H9 (cell line): ENCODE results near the gene FABP3. TPM values are rescaled to one million over a fixed set of nuclear protein-coding genes. Genes with fewer than 3 reads are reported as not detected.

ENCODE experiments used
- DNase-seq: peaks from one replicate; pipeline ENCODE4 v3.0.0-alpha.2; 2017
- H2AFZ ChIP-seq: one replicate; pipeline ENCODE4 v1.6.1; 2013; ENCODE audit warnings: mild to moderate bottlenecking, low read length, control low read depth, moderate library complexity
- H2AK5ac ChIP-seq: 2 replicates; pipeline ENCODE4 v1.6.1; 2013; ENCODE audit warnings: low read length, control low read depth, mixed read lengths; ENCODE audit not compliant: insufficient read length
- H2BK120ac ChIP-seq: one replicate; pipeline ENCODE4 v1.6.1; 2013; ENCODE audit warnings: low read depth, mild to moderate bottlenecking, low read length, control low read depth, inconsistent platforms; ENCODE audit not compliant: poor library complexity, severe bottlenecking
- H2BK12ac ChIP-seq: 2 replicates; pipeline ENCODE4 v1.6.1; 2013; ENCODE audit warnings: low read length, control low read depth, mixed read lengths, low read depth; ENCODE audit not compliant: insufficient read length
- H2BK15ac ChIP-seq: 2 replicates; pipeline ENCODE4 v1.6.1; 2013; ENCODE audit warnings: low read depth, low read length, control low read depth
- H2BK20ac ChIP-seq: one replicate; pipeline ENCODE4 v1.6.1; 2013; ENCODE audit warnings: low read depth, mild to moderate bottlenecking, low read length, control low read depth, inconsistent platforms; ENCODE audit not compliant: poor library complexity, severe bottlenecking
- H2BK5ac ChIP-seq: 2 replicates; pipeline ENCODE4 v1.6.1; 2013; ENCODE audit warnings: low read length, control low read depth, mixed read lengths; ENCODE audit not compliant: insufficient read length
- H3K14ac ChIP-seq: 2 replicates; pipeline ENCODE4 v1.6.1; 2013; ENCODE audit warnings: low read length, control low read depth; ENCODE audit not compliant: insufficient read depth
- H3K18ac ChIP-seq: 2 replicates; pipeline ENCODE4 v1.6.1; 2013; ENCODE audit warnings: low read depth, mild to moderate bottlenecking, mixed read lengths, low read length, control low read depth; ENCODE audit not compliant: insufficient read length
- H3K23ac ChIP-seq: 2 replicates; pipeline ENCODE4 v1.6.1; 2013; ENCODE audit warnings: low read length, control low read depth, mixed read lengths, low read depth; ENCODE audit not compliant: insufficient read length
- H3K23me2 ChIP-seq: 2 replicates; pipeline ENCODE4 v1.6.1; 2013; ENCODE audit warnings: low read depth, mild to moderate bottlenecking, mixed read lengths, low read length, control low read depth; ENCODE audit not compliant: insufficient read length, poor library complexity, severe bottlenecking
- H3K27ac ChIP-seq: 2 replicates; pipeline ENCODE4 v1.5.1; 2013; ENCODE audit warnings: low read length, control low read depth, mixed read lengths, low read depth; ENCODE audit not compliant: insufficient read length
- H3K27me3 ChIP-seq: 2 replicates; pipeline ENCODE4 v1.6.1; 2013; ENCODE audit warnings: low read length, control low read depth, inconsistent platforms; ENCODE audit not compliant: insufficient read depth
- H3K4ac ChIP-seq: 2 replicates; pipeline ENCODE4 v1.6.1; 2013; ENCODE audit warnings: low read depth, mild to moderate bottlenecking, control low read depth, inconsistent platforms, low read length, moderate library complexity
- H3K4me1 ChIP-seq: 2 replicates; pipeline ENCODE4 v1.6.1; 2013; ENCODE audit warnings: low read length, control low read depth, inconsistent platforms; ENCODE audit not compliant: insufficient read depth
- H3K4me2 ChIP-seq: 2 replicates; pipeline ENCODE4 v1.6.1; 2013; ENCODE audit warnings: low read length, control low read depth, mixed read lengths; ENCODE audit not compliant: insufficient read length, insufficient read depth
- H3K56ac ChIP-seq: 2 replicates; pipeline ENCODE4 v1.6.1; 2013; ENCODE audit warnings: low read depth, mild to moderate bottlenecking, mixed read lengths, low read length, control low read depth; ENCODE audit not compliant: insufficient read length
- H3K79me1 ChIP-seq: 2 replicates; pipeline ENCODE4 v1.6.1; 2013; ENCODE audit warnings: low read depth, mild to moderate bottlenecking, moderate library complexity, low read length, control low read depth, inconsistent platforms; ENCODE audit not compliant: insufficient read depth, poor library complexity, severe bottlenecking
- H3K79me2 ChIP-seq: 2 replicates; pipeline ENCODE4 v1.6.1; 2013; ENCODE audit warnings: low read length, control low read depth, inconsistent platforms; ENCODE audit not compliant: insufficient read depth
- H3K9ac ChIP-seq: 2 replicates; pipeline ENCODE4 v1.6.1; 2013; ENCODE audit warnings: low read length, control low read depth, mixed read lengths; ENCODE audit not compliant: insufficient read length; ENCODE audit errors: extremely low read depth
- H3K9me3 ChIP-seq: one replicate; pipeline ENCODE4 v1.6.1; 2013; ENCODE audit warnings: low read depth, low read length, inconsistent platforms; ENCODE audit not compliant: control insufficient read depth
- H3T11ph ChIP-seq: one replicate; pipeline ENCODE4 v1.6.1; 2013; ENCODE audit warnings: mild to moderate bottlenecking, low read length, control low read depth, inconsistent platforms
- H4K20me1 ChIP-seq: one replicate; pipeline ENCODE4 v1.6.1; 2013; ENCODE audit not compliant: control insufficient read depth, insufficient read length, insufficient read depth
- H4K5ac ChIP-seq: 2 replicates; pipeline ENCODE4 v1.6.1; 2013; ENCODE audit warnings: low read depth, mild to moderate bottlenecking, mixed read lengths, low read length, control low read depth; ENCODE audit not compliant: insufficient read length
- H4K8ac ChIP-seq: replicated peaks from 2 replicates; pipeline ENCODE4 v1.6.1; 2013; ENCODE audit warnings: low read length, control low read depth, mixed read lengths, low read depth; ENCODE audit not compliant: insufficient read length
- H4K91ac ChIP-seq: 2 replicates; pipeline ENCODE4 v1.6.1; 2013; ENCODE audit warnings: low read depth, mild to moderate bottlenecking, moderate library complexity, mixed read lengths, low read length, control low read depth; ENCODE audit not compliant: insufficient read length
- H3K27ac Mint-ChIP-seq, 3 experiments: 2 replicates in 2 of 3; 3 replicates in 1 of 3; pipeline ENCODE4 v1.8.0; 2020 to 2021; ENCODE audit warnings: mixed read lengths in 3 of 3, mild to moderate bottlenecking in 1 of 3, moderate library complexity in 1 of 3
- H3K27me3 Mint-ChIP-seq: 2 replicates; pipeline ENCODE4 v1.8.0; 2021; ENCODE audit warnings: low read depth, mild to moderate bottlenecking, moderate library complexity, mixed read lengths
- H3K36me3 Mint-ChIP-seq, 3 experiments: 2 replicates in 2 of 3; 3 replicates in 1 of 3; pipeline ENCODE4 v1.8.0; 2020 to 2021; ENCODE audit warnings: low read depth in 3 of 3, mixed read lengths in 3 of 3; ENCODE audit not compliant: insufficient read depth in 1 of 3
- H3K4me1 Mint-ChIP-seq, 2 experiments: 2 replicates each; pipeline ENCODE4 v1.8.0; 2020; ENCODE audit warnings: mixed read lengths in 2 of 2
- H3K4me3 Mint-ChIP-seq, 2 experiments: 2 replicates in 1 of 2; 3 replicates in 1 of 2; pipeline ENCODE4 v1.8.0; 2020 to 2021; ENCODE audit warnings: mild to moderate bottlenecking in 2 of 2, mixed read lengths in 2 of 2, moderate library complexity in 1 of 2
- H3K9me3 Mint-ChIP-seq, 2 experiments: 2 replicates in 1 of 2; 3 replicates in 1 of 2; pipeline ENCODE4 v1.8.0; 2020; ENCODE audit warnings: mild to moderate bottlenecking in 2 of 2, mixed read lengths in 2 of 2, moderate library complexity in 1 of 2
- CTCF ChIP-seq: fragments of 200-600 bp; sonication (generic); conservative IDR thresholded peaks from 3 replicates; pipeline ENCODE4 v1.8.0; 2021; ENCODE audit warnings: antibody characterized with exemption, mild to moderate bottlenecking
- total RNA-seq: library from RNA; stranded (reverse); gene quantifications from 2 replicates; pipeline ENCODE4 v1.2.1, GENCODE V29; 2021

Gene FABP3
- total RNA-seq, 1 experiment from 2014 or later, result 9.0 TPM

- H3T11ph ChIP-seq, result no peak overlapping the region
- H3K27me3 Mint-ChIP-seq, result peaks cover 2% of the 10 kb centered on the region; the same call in 1 of the 2 replicates
- no peak overlapping the region for H2BK12ac ChIP-seq
- no peak overlapping the region for H3K9ac ChIP-seq
- no peaks in the 10 kb centered on the region for H3K79me1 ChIP-seq
- H3K9me3 Mint-ChIP-seq, result no peaks in the 10 kb centered on the region
- H2BK5ac ChIP-seq, result no peak overlapping the region
- H3K4ac ChIP-seq, result no peak overlapping the region
- no peaks in the 10 kb centered on the region for H3K79me2 ChIP-seq
- H4K20me1 ChIP-seq, result no peaks in the 10 kb centered on the region
- H3K36me3 Mint-ChIP-seq, result no peaks in the 10 kb centered on the region
- H3K4me1 ChIP-seq, result peaks cover 3% of the 10 kb centered on the region; the same call in 1 of the 2 replicates
- H3K56ac ChIP-seq, result no peak overlapping the region
- no peak overlapping the region for H4K5ac ChIP-seq
- DNase-seq, result no peak
- H3K23ac ChIP-seq, result no peak overlapping the region
- TF ChIP-seq CTCF, result no peak
- H3K27ac ChIP-seq, result no peak overlapping the region
- H2BK15ac ChIP-seq, result no peak overlapping the region
- H2AFZ ChIP-seq, result no peak overlapping the region
- H3K4me1 Mint-ChIP-seq, result peaks cover 23 to 34% of the 10 kb centered on the region in 2 experiments
- no peak overlapping the region for H3K27ac Mint-ChIP-seq
- no peak overlapping the region for H3K4me3 Mint-ChIP-seq
- H2AK5ac ChIP-seq, result no peak overlapping the region
- no peak overlapping the region for H2BK20ac ChIP-seq
- no peak overlapping the region for H4K8ac ChIP-seq
- H3K23me2 ChIP-seq, result peaks cover 5% of the 10 kb centered on the region
- no peak overlapping the region for H2BK120ac ChIP-seq
- H3K27me3 ChIP-seq, result no peaks in the 10 kb centered on the region
- no peak overlapping the region for H4K91ac ChIP-seq
- no peak overlapping the region for H3K14ac ChIP-seq
- no peaks in the 10 kb centered on the region for H3K9me3 ChIP-seq
- no peak overlapping the region for H3K18ac ChIP-seq
- H3K4me2 ChIP-seq, result no peak overlapping the region
Observed at GRCh38 chr1:31378001-31378400, 5.1 kb upstream of the FABP3 start.
